Right renal cortex interstitium (tissue), 3 donors: Measurements from ENCODE around the gene ARRDC5. TPM values are rescaled to one million over a fixed set of nuclear protein-coding genes. Genes with fewer than 3 reads are reported as not detected.
"Not testable (repeated sequence)": the region's sequence is repeated elsewhere in the genome, so short reads cannot be mapped to it uniquely, and the experiment has no call there.

Source experiments
- DNase-seq, 3 donors: peaks; one replicate each; pipeline ENCODE4 v3.0.0-alpha.2; 2013; ENCODE audit warnings: low read depth in 3 of 3, low spot score in 2 of 3
- polyA plus RNA-seq, 3 donors: library from polyadenylated mRNA; unstranded; fragments of 120-200 nt; gene quantifications; one replicate each; pipeline ENCODE4 v1.2.1, GENCODE V29; 2013; ENCODE audit not compliant: insufficient read length in 3 of 3

ARRDC5 gene
- not detected for polyA plus RNA-seq

- no peak for DNase-seq
Observed at GRCh38 chr19:4902796-4903195, at the start of gene ARRDC5. Gene ARRDC5, minus strand, starts transcription at chr19:4902896. Its CDS starts 71 bp downstream, at chr19:4902825.

GRCh38 chr19:4951656-4952055, 49.0 kb upstream of the ARRDC5 start:
- no peak for DNase-seq

GRCh38 chr19:4950650-4951049, 48.0 kb upstream of the ARRDC5 start:
- DNase-seq = not testable (repeated sequence)

DNA sequence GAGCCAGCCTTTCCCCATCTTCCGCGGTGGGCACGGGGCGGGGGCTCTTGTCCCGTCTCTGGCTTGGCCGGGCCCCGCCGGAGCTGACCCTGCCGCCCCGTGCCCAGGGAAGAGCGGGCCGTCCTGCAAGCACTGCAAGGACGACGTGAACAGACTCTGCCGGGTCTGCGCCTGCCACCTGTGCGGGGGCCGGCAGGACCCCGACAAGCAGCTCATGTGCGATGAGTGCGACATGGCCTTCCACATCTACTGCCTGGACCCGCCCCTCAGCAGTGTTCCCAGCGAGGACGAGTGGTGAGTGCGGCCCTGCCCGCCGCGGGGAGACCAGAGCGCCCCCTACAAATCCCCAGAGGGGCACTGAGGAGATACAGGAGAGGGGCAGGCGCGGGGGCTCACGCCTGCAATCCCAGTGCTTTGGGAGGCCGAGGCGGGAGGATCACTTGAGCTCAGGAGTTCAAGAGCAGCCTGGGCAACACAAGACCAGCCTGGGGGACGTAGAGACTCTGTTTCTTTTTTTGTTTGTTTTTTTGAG, 39.0 kb upstream of the ARRDC5 start:
- DNase-seq = not testable (repeated sequence)

DNA sequence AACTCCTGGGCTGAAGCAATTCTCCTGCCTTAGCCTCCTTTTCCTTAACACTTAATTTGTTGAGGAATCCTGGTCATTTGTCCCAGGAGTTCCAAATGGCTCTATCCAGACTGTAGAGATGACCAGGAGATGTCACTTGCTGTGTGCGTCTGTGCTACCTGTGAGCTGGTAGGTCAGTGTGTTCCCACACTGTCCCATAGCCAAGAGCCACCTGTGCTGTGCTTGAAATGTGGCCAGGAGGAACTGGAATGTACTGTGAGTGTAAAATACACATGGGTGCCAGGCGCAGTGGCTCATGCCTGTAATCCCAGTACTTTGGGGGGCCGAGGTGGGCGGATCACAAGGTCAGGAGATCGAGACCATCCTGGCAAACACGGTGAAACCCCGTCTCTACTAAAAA, 36.8 kb upstream of the ARRDC5 start:
- DNase-seq = no peak

DNA sequence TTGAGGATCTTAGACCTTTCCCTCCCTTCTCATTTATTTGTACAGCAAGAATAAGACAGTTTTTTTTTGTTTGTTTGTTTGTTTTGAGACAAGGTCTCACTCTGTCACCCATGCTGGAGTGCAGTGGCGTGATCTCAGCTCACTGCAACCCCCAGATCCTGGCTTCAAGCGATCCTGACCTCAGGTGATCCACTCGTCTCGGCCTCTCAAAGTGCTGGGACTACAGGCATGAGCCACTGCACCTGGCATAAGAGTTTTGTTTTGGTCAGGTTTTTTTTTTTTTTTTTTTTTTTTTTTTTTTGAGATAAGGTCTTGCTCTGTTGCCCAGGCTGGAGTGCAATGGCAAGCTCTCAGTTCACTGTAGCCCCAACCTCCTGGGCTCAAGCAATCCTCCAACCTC, 35.8 kb upstream of the ARRDC5 start:
- DNase-seq = not testable (repeated sequence)

- DNase-seq = no peak
Observed at GRCh38 chr19:4937060-4937459, 34.4 kb upstream of the ARRDC5 start.

DNA sequence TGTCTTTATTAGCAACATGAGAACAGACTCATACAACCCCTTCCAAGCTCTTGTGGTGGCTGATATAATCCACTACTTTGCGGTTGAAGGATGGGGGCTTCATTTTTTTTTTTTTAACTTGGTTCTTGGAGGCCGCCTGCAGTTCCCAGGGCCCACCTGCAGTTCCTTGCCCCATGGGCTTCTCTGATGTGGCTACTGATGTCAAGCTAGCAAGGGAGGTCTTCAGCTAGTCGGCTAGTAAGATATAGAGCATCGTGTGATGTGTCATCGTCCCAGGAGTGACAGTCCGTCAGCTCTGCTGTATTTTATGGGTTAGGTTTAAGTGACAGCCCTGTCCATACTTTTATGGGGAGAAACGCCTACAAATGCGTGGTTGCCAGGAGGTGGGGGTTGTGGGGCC, 32.7 kb upstream of the ARRDC5 start:
- no peak for DNase-seq

DNA sequence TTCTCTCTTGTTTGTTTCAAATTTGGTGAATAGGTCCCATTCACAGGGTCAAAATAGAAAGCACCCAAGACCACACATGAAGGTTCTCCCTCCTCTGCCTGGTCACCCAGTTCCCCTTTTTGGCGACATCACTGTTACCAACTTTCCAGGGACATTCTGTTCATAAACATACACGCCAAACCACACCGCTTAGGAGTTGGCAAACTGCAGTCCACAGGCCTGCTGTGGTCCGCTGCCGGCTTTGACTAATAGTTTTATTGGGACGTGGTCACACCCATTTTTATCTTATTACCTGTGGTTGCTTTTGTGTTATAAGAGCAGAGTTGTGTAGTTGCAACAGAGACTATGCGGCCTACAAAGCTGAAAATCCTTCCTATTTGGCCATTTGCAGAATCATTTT, 30.8 kb upstream of the ARRDC5 start:
- no peak for DNase-seq

DNA sequence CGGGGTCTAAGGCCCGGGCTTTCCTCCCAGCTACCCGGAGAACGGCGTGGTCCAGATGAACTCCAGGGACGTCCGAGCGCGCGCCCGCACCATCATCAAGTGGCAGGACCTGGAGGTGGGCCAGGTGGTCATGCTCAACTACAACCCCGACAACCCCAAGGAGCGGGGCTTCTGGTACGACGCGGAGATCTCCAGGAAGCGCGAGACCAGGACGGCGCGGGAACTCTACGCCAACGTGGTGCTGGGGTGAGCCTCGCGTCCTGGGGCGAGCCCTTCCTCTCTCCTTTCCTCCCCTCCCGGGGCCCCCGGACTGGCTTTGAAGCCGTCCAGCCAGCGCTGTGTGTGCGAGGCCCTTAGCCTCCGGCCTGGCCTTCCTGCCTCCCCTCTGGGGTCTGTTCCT, 30.0 kb upstream of the ARRDC5 start:
- DNase-seq = no peak

DNA sequence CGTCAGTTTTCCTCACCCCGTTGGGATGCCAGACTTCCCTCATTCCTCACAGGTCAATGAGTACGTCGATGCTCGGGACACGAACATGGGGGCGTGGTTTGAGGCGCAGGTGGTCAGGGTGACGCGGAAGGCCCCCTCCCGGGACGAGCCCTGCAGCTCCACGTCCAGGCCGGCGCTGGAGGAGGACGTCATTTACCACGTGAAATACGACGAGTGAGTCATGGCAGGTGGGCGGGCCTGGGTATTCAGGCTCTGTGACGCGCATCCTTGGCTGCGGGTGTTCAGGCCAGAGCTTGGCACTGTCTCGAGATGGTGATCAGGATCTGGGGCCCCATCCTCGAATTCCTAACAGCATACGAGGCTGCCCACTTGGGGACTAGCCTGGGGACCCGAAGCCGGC, 28.0 kb upstream of the ARRDC5 start:
- DNase-seq = no peak

GRCh38 chr19:4929186-4929585, 26.5 kb upstream of the ARRDC5 start:
- DNase-seq = no peak

GRCh38 chr19:4923276-4923747, 20.6 kb upstream of the ARRDC5 start:
- DNase-seq = no peak

DNA sequence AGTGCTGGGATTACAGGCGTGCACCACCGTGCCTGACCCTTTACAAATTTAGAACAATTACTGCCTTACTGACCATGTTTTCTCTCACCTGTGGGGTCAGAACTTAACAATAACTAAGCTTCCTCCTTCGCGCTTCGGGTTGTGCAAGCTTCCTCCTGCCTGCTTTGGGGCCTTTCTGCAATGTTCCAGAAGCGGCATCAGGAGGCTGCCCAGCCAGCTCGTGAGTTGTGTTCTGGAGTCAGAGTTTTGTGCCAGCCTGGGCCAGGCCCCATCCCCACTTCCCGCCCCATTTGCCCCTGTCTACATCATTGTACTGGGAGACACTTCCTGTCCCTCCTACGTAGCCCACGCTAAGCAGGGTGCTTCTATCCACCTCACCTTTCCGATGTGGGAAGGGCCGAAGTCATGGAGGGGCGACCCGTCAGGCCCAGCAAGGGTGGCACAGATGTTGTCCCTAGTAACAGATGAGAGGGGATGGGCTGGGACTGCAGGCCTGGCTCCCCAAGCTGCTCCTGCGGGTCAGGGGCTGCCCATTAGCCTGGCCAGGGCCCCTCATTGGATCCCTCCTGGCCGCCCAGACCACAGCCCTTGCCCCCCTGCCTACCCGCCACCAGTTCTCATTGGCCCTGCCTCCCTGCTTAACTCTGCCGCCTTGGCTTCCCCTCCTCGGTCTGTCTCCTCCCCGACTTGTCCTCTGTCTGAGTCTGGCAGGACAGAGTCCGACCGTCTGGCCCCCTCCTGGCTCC, 20.0 kb upstream of the ARRDC5 start:
- DNase-seq = no peak

GRCh38 chr19:4916292-4917082, 13.8 kb upstream of the ARRDC5 start:
- no peak for DNase-seq

DNA sequence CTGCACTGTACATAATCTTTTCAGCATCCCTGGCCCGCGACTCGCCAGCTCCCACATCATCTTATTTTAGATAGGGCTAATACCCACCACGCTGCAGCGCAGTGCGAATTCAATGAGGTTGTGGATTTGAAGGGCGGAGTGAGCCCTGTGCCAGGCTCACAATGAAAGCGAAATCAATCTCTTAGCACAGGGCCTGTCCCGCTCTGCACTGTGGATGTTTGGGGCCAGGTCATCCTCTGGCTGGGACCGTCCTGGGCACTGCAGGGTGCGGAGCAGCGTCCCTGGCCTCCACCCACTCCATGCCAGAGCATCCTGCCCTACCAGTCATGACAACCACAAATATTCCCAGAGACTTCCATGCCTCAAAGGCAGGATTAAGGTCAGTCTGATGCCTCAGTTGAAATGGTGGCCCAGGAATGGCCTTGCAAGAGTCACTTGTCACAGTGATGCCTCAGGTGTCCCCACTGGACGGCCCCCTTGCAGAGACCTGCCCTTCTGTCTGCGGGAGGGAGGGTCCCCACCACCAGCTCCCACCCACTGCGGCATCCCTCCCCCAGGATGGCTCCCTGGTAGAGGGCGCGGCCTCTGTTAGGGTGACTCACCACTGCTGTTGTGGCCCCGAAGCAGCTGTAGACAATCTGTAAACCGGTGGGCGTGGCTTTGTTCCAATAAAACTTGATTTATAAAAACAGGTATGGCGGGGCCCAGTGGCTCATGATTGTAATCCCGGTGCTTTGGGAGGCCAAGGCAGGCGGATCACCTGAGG, 12.2 kb upstream of the ARRDC5 start:
- no peak for DNase-seq

GRCh38 chr19:4913996-4914735, 11.5 kb upstream of the ARRDC5 start:
- DNase-seq = no peak

DNA sequence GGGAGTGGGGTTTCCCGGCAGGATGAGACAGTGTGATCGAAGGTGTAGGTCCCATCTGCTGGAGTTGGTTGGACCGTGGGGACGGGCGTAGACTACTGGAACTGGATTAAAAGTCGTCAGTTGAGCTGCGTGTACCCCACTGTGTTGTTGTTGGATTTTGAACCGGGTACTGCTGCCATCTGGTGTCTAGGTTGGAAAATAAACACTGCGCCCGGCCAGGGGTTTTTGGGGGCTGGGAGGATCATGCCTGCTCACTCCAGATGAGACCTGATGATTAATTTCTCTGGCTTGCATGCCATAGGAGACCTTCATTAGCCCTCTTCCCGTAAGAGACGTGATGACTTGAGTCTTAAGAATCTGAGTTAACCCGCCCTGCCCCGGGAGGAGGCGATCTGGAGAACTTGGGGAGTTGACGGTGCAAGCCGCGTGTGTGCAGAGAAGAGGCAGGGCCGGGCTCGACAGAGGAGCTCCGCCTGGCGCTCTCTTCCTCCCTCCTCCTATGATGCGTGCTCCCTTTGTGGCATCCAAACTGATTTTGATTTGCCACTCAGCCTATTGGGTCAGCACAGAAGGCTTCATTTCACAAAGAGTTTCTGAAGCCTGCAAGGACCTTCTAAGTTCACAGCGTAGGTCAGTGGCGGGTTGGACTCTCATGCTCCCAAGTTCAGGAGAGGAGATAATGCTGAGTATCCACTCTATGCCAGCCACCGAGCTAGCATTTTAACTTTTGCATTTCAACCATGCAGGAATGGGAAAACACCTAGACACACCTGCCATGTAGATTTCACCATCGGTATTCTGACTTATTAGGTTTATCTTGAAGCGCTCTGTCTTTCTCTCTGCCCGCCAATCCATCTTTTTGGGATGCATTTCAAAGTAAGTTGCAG, 9.3 kb upstream of the ARRDC5 start:
- no peak for DNase-seq

DNA sequence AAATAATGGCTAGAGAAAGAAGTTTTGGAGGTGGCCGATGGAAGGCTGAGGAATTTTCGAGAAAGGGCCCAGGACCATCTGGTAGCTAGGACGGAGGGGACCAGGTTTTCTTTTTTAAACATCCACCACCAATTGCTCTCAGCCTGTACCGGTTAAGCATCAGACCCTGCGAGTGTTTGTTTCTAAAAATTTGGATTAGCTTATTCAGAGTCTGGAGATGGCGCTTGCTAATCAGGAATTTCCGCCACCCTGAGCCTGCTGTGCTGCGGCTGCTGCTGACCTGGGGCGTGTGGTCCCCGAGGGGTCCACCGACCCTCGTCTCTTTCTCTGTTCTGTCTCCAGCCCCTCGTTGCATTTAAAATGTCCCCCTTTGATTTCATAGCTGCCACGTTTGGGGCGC, 8.6 kb upstream of the ARRDC5 start:
- DNase-seq = no peak
